Measurements from ENCODE around the gene LRRN4CL.
"Not testable (repeated sequence)": the region's sequence is repeated elsewhere in the genome, so short reads cannot be mapped to it uniquely, and the experiment has no call there.

LRRN4CL gene

GRCh38 chr11:62709247-62710000 is 20.1 kb upstream of the LRRN4CL start:
- DNase-seq, result peak; percentile 95 to 96

DNA sequence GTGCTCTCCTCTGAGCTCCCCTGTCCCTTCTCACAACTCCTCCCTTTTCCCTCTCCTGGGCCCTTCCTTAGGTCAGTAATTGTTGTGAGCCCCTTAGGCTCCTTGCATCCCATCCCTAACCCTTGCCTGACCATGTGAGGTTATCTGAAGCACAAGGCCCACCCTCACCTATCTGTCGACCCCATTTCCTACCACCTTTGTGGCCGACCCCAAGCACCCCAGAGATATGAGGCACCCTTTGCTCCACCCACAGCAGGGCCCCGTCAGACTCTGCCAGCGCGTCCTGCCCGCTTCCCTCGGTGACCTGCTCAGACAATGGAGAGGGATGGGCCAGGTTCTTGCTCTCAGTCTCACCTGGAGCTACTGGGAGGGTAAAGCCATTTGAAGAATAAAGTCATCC is 19.5 kb upstream of the LRRN4CL start:
- peak; percentile 68 to 69 for DNase-seq

DNA sequence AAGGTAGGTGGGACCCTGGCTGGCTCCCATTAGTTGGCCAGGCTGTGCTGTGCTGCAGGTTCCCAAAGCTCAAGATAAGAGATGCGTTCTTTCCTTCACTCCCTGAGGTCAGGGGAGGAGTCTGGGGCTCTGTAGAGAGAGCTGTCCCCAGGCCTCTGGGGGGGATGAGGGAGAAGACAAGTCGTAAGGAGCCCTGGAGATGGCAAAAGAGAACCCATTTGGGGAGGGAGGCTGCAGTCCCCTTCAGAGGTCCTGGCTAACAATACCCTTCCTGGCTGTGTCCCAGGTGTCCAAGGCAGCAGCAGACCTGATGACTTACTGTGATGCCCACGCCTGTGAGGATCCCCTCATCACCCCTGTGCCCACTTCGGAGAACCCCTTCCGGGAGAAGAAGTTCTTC is 19.1 kb upstream of the LRRN4CL start:
- peak in 1 of 2 experiments; percentile 36 for DNase-seq

- no peak for DNase-seq
Measured at GRCh38 chr11:62707277-62707861, 18.0 kb upstream of the LRRN4CL start, which contains the start of the genes BSCL2 and GNG3. Gene BSCL2, minus strand, starts transcription at chr11:62707424. Its CDS starts 229 bp downstream, at chr11:62707195. Gene GNG3, plus strand, starts transcription at chr11:62707676. Its CDS starts 620 bp downstream, at chr11:62708296.

GRCh38 chr11:62706850-62707247 is 17.5 kb upstream of the LRRN4CL start:
- DNase-seq, result no peak

DNA sequence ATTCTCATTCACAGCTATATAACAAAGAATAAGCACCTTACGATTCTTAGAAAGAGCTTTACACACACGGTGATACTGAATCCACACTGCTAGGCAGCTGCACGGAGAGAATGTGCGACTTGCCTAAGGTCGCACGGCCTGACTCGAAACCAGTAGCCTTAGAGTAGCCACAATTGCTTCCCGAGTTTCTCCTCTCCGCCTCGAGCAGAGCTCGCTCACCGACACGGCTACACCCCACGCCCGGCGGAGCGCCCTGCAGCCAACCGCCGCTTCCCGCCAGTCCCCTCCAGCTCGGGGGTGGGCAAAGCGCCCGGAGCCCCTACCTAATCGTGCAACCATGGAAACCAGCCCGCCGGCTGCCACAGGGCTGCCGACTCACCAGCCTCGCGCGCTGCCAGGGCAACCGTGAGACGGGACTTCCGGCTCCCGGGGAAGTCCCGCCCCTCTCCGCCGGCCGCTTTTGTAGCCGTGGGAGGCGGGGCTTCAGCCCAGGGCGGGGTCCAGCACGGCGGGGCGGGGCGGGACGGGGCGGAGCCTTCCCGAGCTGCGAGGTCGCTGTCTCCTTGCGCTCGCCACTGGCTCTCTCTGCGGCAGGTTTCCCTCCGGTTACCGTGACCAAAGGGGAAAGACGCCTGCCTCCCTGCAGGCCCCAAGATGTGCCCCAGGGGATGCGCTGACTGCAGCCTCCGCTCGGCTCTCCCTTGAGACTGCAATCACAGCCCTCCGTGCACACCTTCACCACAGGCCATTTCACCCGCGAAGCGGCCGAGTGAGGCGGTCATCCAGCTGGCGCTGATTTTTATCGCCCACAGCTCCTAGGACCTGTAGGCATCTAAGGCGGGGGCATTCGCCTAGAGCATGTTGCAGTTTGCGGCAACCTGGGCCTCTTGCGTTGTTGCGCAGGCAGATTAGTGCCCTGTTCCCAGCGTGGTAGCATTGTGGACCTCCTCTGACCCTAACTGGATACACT is 16.8 kb upstream of the LRRN4CL start:
- peak; percentile 93 to 95 for DNase-seq

DNA sequence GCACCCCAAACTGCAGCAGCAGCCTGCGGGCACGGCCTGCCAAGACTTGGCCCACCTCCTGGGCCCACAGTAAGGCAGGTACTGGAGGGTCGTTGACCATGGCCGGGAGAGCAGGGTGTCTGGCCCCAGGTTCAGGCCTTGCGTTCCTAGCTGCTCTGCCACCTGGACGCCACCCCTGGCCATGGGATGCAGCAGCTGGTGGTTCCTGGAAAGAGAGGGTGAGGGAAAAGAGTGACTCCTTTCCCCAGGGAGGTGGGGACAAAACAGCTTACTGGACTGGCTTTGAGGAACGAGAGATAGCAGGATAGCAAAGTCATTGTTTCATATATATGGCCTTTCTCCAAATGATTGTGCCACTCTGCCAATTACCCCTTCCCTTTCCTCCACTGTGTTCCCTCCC is 16.1 kb upstream of the LRRN4CL start:
- DNase-seq, result no peak

DNA sequence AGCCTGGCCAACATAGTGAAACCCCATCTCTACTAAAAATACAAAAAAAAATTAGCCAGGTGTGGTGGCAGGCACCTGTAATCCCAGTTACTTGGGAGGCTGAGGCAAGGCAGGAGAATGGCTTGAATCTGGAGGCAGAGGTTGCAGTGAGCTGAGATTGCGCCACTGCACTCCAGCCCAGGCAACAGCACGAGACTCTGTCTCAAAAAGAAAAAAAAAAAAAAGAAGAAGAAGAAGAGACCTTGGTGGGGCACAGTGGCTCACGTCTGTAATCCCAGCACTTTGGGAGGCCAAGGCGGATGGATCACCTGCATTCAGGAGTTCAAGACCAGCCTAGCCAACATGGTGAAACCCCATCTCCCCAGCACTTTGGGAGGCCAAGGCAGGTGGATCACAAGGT is 14.6 kb upstream of the LRRN4CL start:
- DNase-seq, result not testable (repeated sequence)

DNA sequence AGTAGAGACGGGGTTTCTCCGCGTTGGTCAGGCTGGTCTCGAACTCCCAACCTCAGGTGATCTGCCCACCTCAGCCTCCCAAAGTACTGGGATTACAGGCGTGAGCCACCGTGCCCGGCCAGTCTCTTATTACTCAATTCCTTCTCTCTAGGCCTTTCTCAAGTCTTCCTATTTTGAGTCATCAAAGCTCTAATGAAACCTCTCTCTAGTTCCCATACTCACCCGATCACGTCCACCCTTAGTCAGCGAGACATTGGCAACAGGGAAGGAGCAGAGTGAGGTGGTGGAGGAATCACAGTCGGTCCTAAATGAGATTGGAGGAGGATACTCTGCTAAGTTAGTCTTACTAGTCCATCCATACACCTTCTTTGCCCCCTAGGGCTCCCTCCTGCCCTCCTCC is 12.9 kb upstream of the LRRN4CL start:
- no peak for DNase-seq

DNA sequence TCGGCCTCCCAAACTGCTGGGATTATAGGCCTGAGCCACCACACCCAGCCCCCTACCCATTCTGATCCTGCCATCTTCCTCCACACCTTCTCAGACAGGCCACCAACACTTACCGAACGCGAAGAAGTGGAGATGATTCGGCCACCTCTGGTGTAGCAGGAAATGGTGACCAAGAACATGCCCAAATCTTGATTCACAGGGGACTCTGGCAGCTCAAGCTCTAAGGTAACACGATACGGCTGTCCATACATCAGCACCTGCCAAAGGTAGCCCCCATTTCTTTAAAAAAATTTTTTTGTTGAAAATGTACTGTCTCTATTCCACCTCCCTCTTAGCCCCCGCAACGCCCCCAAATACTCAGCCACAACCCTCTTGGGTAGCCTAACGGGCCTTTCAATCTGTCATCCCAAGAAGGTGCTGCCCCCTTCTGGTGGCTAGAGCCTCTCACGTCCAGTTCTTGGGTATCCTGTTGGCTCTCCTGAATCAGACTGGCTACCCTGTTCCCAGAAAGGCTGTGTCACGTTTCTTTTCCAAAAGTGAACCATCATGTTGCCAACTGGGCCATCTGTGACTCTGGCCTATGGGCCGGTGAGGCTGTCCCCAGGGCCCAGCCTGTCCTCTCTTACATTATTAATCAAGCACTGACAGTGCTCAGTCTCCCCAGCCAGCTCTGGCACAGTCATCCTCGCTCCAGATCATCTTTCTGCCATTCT is 5.3 kb upstream of the LRRN4CL start:
- peak; percentile 81 to 83 for DNase-seq

- DNase-seq, result not testable (repeated sequence)
Measured at GRCh38 chr11:62693624-62694023, 4.3 kb upstream of the LRRN4CL start.

DNA sequence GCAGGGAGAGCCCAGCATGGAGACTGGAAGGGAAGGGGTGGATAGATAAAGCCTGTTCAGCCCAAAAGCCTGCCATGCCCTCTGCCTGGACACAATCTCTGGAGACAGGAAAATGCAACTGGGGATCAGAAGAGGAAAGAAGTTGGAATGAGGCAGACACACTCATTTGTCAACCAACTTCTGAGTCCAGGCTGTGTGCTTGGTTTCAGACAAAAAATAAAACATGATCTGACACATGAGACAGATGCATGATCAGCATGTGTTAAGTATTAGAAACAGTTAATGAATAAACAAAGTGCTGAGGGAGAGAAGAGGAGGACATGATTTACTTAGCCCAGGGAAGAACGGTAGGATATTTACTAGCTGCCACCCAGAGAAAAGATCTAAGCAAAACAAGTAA is 839 bp downstream of the LRRN4CL start:
- no peak for DNase-seq

DNA sequence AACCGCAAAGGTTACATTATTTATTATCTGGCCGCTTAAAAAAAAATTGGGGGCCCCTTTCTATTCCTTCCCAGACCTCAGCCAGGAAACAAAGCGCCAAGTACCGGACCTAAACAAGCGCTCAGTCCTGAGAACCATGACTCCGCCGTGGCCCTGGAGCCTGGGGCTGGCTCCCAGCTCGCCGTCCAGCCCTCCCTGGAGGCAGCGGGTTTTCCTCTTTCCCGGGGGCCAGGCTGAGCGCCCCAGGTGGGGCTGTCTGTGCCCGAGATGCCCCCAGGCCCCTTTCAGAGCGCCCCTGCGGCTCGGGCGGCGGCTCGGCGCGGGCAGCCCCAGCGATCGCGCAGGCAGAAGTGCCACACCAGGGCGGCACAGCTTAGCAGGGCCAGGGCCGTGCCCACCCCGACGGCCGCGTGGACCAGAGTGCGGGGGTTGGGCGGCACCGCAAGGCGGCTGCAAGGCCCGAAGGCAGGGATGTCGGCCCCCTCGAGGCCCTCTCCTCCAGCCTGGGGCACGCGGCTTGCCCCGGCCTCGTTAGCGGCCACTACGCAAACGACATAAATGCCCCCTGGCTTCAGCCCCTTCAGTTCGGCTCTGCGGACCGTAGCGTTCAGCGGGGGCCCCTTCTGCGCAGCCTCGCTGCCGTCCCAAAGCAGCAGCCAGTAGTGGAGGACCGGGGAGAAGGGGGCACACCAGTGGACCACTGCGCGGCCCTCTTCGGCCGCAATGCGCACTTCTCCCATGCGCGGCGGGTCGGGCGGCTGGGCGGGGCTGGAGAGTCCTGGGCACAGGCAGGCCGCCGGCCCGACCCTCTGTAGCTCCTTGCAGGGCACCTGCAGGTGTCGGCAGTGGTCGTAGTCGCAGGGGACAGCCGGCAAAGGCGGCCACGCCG is 1.6 kb downstream of the LRRN4CL start:
- DNase-seq, result no peak

GRCh38 chr11:62682518-62682917 is 6.8 kb downstream of the LRRN4CL start:
- no peak for DNase-seq

DNA sequence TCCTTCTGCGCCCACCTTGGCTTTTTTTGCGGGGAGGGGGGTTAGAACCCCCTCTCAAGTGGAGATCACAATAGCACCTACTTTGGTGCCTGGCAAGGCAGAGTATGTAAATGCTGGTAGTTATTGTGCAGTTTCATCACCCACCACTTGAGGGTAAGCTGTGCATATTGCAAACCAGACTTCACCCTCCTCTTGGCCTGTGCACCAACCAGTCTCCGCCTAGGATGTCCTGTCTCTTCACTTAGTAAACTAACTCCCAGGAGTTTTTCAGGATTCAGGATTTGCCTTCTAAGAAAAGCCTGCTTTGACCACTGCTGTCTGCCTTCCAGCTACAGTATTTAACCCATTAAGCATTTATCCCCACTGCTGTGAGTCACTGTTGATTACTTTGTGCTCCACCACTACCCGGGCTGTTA is 8.5 kb downstream of the LRRN4CL start:
- DNase-seq, result peak in 1 of 2 experiments; percentile 52

- peak; percentile 90 to 92 for DNase-seq
Measured at GRCh38 chr11:62678770-62679696, 10.3 kb downstream of the LRRN4CL start, which contains the start of gene UBXN1. Gene UBXN1, minus strand, starts transcription at chr11:62679073. Its CDS starts 150 bp downstream, at chr11:62678923.

DNA sequence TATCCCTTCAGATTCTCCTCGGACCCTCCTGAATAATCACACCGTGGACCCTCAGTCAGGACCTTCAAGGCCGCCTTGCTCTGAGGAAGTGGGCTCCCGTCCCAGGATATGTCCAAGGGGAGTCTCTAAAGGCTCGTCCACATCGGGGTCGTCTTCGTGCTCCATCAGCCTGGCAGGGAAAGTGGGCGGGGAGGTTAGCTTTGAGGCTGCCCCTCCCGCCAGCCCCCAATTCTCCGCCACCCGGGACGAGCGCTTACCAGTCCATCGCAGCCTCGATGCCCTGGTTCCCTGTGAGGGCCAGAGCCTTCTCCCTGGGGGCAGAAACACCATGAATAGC is 10.9 kb downstream of the LRRN4CL start:
- no peak for DNase-seq

GRCh38 chr11:62677714-62678113 is 11.6 kb downstream of the LRRN4CL start:
- no peak for DNase-seq

DNA sequence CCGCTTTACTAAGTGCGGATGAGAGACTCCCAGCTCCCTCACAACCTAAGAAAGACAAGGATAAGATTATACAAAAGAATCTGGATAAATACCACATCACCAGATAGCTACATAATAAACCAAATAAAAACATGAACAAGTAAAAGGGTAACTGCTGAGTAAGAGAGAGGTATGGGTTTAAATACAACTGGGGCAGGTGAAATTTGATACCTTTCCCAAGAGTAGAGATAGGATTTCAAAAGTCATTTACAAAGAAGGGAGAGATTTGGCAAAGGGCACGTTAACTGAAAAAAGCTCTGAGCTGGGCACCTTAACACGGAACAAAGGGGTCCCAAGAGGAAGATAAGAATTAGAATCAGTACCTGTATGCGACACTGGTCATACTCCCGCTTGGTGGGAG is 12.2 kb downstream of the LRRN4CL start:
- no peak for DNase-seq

GRCh38 chr11:62676698-62677097 is 12.6 kb downstream of the LRRN4CL start:
- DNase-seq, result no peak

Data from activated T-cell treated with anti-CD3 and anti-CD28 coated beads, Interleukin-2, amount 50 U/mL, for 48 hours (primary cell).